Heart left ventricle (tissue), 13 donors: Measurements from ENCODE around the gene MAP3K7CL.

ENCODE experiments used
- POLR2A ChIP-seq, 2 donors: fragments of 450-650 bp; IDR thresholded peaks; one replicate each; pipeline ENCODE4 v1.6.1; 2017; ENCODE audit warnings: antibody characterized with exemption in 2 of 2, mild to moderate bottlenecking in 2 of 2, moderate library complexity in 2 of 2
- TF ChIP-seq, protein P1 (sequence below), 12 donors: fragments of 200-600 bp; sonication (generic) in 4 of 12; IDR thresholded peaks; one replicate each; pipeline versions ENCODE4 v1.5.0 to v1.8.0; 2018 to 2022; ENCODE audit warnings: antibody characterized with exemption in 12 of 12, mild to moderate bottlenecking in 5 of 12
- donor health status: ischemic (EF 13 %, LVEDD 7.1; RV severe dilation, severe dysfunction).
- donor health status: DM: no; HTN: yes; CAD: no.
- donor health status: DM: no; HTN: no; CAD: no.
- donor health status: ischemic (EF 25% LVEDD 6.9; RV normal size, moderate dysfunction).
- donor health status: ischemic (EF 25% LVEDD 5.7; RV mildly dilated, moderate dysfunction).
- donor health status: ischemic (EF 35%, LVEDD 5.7; RV mildly dilated, moderate dysfunction).
- donor health status: nonischemic (EF 11% LVEDD 7.7; RV severe dilation, severe dysfunction).
- donor health status: DM: yes; HTN: yes; CAD: no.
- donor health status: PGD.
- donor health status: ischemic (EF 29% LVEDD 5.4; RV normal size, mild dysfunction).
- donor health status: nonischemic (EF 23%, LVEDD 6.1; RV moderate dilation, normal function).

GRCh38 chr21:29098156-29098555 lies 32.3 kb upstream of the MAP3K7CL start:
- TF ChIP-seq, protein P1, sequence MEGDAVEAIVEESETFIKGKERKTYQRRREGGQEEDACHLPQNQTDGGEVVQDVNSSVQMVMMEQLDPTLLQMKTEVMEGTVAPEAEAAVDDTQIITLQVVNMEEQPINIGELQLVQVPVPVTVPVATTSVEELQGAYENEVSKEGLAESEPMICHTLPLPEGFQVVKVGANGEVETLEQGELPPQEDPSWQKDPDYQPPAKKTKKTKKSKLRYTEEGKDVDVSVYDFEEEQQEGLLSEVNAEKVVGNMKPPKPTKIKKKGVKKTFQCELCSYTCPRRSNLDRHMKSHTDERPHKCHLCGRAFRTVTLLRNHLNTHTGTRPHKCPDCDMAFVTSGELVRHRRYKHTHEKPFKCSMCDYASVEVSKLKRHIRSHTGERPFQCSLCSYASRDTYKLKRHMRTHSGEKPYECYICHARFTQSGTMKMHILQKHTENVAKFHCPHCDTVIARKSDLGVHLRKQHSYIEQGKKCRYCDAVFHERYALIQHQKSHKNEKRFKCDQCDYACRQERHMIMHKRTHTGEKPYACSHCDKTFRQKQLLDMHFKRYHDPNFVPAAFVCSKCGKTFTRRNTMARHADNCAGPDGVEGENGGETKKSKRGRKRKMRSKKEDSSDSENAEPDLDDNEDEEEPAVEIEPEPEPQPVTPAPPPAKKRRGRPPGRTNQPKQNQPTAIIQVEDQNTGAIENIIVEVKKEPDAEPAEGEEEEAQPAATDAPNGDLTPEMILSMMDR (IDR thresholded peaks at IDR 0.05): no peak
- no peak for TF ChIP-seq POLR2A (IDR thresholded peaks at IDR 0.05)
